GM18867 (cell line): ENCODE data around the gene TMC1.
"Not testable (repeated sequence)": the region's sequence is repeated elsewhere in the genome, so short reads cannot be mapped to it uniquely, and the experiment has no call there.

Experiments used
- ATAC-seq: cut with Tn5 transposase; IDR thresholded peaks from one replicate; pipeline ENCODE4 v1.9.1; 2021; ENCODE audit warnings: mild to moderate bottlenecking, moderate library complexity; ENCODE audit not compliant: unreplicated experiment

Gene TMC1

DNA sequence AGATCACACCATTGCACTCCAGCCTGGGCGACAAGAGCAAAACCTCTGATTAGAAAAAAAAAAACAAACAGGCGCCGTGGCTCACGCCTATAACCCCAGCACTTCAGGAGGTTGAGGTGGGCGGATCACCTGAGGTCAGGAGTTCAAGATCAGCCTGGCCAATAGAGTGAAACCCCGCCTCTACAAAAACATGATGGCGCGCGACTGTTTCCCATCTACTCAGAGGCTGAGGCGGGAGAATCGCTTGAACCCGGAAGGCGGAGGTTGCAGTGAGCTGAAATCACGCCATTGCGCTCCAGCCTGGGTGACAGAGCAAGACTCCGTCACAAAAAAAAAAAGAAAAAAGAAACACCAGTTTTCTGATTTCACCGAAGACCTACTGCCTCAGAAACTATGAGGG is at the start of gene TMC1:
Gene TMC1, plus strand, starts transcription at position 193 of the 400 bp plus-strand sequence. CDS start 127,041 bp downstream, outside the sequence.
- not testable (repeated sequence) for ATAC-seq

DNA sequence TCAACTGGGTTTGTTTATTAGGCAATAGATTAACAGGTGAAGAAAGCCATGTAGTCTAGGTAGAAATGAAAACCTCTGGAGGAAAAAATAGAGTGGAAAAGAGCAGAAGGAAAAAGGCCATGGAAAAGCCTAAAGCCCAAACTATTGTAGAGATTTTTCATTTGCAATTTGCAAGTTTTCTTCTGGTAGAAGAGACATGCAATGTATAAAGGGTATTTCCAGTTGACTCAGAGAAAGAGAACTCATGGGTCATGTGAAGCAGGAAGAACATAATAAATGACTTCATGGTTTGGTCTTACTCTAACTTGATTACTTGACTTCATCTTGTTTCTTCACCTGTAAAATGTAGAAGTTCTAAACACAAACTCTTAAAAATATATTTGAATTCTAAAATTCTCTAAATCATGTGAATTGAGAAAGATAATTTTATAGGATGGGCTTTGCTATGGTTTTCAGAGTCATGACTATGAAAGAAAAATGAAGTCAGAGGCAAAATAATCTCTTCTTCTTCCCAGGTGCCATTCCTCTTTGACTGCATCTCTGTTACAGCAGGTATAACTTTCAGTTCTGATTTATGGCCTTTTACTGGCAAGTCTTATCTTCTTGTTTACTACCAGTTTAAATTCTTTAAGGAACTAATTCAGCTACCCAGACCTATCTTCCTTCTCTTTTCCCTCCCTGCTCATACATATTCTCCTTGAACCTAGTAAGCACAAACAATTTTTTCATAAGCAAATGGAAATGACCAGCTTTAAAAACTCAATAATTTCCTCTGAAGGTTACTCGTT is 47.7 kb upstream of the TMC1 start:
- peak; percentile 88 for ATAC-seq

DNA sequence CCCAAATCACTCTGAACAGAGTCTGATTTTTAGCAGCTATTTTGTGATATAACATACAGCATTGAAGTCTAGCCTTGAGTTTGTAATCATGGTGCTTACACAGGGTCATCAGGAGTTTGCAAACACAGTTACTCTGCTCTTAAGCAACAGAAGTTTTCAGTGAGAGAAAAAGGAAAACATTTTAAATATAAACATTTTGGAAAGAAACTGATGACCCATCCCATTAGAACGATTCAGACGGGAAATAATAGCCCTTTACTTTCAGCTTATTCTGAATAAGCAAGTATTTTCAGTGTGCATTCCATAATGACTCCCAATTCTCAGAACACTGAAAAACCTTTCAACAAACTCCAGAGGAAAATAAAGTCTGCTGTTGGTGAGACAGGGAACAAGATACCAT is 46.7 kb upstream of the TMC1 start:
- no peak for ATAC-seq

DNA sequence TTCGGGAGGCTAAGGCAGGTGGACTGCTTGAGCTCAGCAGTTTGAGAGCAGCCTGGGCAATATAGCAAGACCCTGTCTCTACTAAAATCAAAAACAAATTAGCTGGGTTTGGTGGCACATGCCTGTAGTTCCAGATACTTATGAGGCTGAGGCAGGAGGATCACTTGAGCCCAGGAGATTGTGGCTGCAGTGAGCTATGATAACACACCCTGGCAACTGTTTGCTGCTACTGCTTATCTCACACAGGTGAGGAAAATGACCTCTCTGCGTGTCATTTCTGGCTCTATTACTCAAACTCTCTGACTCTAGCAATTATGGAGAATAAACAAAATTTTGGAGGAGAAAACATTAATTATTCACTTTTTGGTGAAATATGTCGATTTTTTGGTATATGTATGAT is 45.3 kb upstream of the TMC1 start:
- ATAC-seq: no peak

DNA sequence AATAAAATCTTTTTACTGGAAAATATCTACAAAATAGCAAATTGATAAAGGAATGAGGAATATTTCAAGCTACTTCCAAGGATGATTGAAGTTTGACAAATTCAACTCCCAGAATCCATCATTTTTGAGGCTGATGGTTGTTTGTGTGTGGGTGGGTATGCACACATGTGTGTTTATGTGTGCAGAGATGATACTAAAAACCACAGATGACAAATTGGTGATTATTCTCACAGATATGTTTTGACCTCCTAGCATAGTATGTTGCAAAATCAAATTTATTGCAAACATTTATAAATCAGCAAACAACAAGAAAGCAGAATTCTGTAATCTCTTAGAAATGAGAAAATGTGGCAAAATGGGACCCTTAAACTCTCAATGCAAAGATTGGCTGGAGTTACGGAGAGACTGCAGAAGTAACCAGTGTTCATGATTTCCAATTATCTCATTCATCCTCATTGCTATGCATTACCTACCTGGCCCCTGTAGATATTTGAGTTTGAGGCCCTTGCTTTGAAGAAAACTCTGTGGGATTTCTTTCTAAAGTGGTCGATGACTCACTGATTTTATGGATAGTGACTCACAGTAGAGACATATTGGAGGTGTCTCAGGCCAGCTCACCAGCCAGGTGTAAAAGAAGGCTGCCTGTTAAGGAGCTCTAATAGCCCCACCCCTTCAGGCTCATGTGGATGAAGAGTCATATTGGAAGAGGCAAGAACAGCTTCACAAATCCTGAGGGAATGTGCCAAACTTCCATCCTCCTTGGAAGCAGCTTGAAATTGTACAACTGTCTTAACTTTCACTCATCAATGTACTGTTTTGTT is 44.6 kb upstream of the TMC1 start:
- no peak for ATAC-seq

DNA sequence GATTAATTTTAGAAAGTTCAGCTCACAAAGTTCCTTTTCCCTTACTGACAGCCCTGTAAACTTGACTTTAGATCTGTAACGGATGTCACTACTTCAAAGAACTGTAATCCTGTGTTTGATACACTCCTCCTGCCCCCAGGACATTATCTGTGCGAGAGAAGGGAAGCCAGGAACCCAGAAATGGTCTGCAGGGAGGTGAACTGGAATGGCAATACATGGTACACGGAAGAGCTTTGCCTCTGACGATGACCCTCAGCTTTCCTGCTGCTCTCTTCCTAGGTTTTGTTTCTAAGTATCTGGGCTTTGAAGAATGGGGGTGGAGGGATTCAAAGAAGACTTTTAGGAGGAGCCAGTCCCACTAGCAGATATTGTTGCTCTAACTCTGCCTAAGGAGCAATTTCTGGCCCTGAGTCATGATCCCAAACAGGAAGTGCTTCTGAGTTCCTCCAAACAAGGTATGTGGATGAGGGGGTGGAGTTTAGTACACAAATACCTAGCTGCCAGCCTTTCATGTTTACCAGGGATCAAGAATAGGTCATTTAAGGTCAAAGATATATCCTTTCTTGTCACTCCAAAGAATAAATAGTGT is 43.4 kb upstream of the TMC1 start:
- no peak for ATAC-seq

DNA sequence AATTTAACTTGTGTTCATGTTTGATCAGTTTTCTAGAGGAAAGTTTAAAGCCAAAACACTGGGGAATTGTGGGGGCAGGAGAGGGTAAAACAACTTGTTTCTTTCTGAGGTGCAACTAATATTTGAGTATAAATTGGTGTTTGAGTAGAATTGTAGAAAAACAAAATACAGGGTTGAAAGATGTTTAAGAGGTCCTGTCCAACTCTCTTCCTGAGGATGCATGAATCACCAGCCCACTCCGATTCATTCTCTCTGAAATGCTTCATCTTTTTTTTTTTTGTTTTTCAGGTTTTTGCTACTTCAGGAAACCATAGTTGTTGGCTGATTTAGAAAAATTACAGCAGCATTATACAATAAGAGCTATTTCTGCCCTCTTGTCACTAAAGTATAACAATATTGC is 42.4 kb upstream of the TMC1 start:
- no peak for ATAC-seq

DNA sequence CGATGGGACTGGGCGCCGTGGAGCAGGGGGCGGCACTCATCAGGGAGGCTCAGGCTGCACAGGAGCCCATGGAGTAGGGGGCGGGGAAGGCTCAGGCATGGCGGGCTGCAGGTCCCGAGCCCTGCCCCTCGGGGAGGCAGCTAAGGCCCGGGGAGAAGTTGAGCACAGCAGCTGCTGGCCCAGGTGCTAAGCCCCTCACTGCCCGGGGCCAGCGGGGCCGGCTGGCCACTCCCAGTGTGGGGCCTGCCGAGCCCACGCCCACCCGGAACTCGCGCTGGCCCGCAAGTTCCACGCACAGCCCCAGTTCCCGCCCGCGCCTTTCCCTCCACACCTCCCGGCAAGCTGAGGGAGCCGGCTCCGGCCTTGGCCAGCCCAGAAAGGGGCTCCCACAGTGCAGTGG is 41.1 kb upstream of the TMC1 start:
- not testable (repeated sequence) for ATAC-seq

DNA sequence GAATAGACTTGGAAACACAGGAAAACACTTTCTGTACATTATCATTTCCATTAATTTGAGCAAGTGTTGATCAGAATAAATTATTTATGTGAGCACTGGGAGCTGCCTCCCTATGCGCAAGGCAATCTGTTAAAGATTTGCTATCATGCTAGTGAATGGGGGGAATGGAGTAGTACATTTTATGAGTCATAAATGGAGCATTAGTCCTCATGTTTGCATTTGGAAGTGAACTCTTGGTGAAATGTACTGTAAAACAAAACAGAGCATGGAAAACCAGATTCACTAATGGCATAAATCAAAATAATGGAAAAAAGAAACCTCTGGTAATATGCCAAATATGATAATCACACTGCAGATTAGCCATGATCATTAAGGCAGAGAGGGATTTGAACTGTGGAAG is 40.5 kb upstream of the TMC1 start:
- ATAC-seq: no peak

DNA sequence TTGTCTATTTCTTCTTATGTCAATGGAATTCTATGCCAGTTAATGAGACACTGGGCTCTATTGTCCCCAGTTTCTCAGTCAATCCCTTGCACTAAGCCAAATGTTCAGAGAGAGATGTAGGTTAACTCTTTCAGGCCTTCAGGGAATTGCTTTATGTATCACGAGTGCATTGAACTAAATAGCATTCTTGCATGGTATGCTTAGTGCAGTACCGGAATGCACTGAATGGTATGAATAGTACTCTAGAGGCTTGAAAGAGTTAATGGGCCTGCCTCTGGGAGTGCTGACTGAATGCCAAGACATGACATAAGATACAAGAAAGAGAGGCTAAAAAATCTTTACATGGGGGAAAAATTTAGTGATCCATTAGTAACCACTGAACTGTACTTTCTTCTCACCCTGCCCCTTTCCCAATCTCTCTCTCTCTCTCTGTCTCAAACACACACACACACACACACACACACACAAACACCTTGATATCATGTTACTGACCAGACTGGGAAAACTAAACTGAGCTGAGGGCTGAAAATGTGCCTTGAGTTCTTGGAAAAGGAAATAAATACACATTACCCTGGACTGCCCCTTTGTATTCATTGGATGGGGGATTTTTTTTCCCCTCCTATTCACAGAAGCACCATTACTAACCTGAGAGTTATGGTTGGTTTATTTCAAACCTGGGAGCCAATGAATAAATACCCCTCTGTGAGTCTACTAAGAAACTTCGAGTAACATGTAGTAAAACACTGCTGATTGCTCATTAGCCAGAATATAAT is 35.4 kb upstream of the TMC1 start:
- no peak for ATAC-seq

DNA sequence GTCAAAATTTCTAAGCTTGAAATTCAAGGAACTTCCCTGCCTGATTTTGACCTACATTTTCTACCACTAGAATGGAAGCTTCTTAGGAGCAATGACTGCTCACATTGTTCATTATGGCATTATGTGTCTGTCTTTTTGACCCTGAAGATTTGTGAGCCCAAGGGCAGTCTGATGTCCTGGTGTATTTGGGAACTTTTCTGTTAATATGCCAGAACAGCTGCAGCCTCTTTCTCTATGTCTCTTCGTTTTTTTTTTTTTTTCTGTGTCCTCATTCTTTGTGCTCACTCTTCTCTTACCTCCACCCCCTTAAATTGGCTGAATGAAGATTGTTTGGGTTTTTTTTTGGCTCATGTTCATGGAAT is 34.8 kb upstream of the TMC1 start:
- ATAC-seq: no peak

DNA sequence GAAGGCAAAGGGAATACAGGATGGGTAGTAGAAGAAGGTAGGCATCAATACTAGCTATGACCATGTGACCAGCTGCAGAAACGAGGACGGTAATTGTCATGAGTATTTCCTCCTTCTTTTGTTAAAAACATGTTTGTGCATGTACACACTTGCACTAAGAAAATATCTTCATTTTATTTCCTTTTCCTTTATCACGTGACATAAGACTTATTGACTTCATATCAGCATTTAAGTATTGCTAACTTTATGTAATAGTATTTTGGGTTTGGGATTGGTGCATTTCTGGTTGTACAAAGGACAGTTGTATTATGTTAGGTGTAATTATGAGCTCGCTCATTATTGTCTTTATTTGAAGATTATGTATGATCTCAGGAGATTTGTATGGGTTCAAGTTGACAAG is 33.7 kb upstream of the TMC1 start:
- not testable (repeated sequence) for ATAC-seq

DNA sequence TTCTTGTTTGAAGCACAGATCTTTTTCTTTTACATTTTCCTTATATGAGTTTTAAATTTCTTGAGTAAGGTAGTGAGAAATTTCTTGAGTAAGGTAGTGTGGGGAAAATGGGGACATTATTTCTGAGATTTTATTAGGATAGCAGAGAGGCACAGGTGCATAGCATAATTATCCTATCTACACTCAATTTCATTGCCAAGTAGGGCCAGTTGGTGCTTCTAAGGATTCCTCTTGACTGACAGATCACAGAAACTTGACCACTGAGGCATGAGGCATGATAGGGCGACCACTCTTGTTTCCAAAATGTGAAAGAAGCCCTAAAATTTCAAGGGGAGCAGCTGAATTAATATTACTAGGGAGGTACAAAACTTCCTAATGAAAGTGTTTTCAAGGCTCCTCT is 31.4 kb upstream of the TMC1 start:
- ATAC-seq: no peak

DNA sequence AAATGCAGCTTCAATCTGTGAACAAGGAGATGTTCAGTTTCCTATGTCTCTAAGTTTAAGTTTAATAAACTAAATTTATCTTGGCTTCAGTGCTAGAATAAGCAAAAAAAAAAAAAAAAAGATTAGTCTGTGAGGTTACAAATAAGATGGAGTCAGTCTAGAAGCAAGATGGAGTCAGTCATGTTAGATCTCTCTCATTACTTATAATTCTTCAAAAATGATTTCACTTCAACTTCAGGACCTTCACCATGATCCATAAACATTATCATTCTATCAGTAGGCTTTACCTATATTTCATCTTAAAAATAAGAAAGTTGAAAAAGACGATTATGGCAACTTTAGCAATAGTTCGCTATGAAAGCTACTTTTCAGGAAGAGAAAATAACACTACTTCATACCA is 30.2 kb upstream of the TMC1 start:
- ATAC-seq: no peak

DNA sequence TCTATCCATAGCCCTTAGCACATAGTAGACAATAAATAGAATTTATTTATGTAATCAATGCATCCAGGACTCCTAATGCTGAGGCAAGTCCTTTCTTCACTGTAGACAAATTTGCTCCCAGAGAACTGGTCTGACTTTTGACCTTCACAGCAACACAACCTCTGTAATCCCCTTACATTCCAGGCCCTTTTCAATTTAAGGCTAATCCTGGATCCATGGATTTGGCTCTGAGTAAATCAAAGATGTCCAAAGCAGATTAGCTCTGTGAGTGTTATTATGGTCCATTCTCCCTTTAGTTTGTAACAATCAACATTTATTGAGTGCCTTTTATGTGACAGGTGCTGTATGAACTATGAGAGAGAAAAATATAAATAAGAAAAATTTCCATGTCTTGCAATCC is 27.4 kb upstream of the TMC1 start:
- ATAC-seq: no peak

DNA sequence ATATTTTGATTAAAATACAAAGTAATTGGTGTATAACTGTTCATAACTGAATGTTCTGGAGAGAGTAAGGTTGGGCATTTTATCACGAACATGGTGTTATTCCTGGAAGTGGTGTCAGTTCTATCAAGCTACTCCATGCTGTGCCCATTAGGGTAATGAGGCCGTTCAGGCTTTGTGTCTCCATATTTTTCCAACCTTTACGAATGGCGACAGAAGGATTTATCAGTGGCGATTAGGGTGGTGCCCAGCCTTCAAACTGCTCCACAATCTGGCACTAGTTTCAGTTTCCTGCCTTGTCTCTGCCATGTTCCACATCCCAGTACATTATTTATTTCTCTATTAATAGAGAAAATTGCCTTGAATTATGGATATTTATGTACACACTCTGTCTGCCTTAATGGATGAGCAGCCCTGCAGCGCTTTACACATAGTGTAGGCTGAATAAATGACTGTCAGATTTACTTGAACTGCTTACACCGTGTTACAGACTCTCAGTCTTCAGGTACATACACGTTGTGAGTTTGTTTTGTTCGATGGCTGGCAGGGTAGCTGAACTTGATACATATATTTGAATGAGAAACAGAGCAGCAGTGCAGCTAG is 23.9 kb upstream of the TMC1 start:
- ATAC-seq: no peak

DNA sequence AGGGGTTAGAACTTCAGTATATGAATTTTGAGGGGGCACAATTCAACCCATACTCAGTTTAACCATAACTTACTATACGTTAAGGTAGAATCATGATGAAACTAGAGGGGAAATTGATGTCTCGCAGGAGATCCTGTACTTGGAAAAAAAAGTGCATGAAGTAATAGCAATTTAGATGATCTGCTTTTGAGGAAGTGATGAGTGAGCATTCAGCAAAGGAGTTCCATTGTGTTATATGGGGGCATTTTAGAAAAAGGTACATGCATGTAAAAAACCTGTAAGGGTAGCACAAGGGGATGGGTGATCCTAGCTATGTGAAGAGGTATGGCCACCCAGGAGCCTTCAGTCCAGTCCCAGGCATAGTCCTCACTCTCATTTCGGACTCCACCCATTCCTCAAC is 14.8 kb upstream of the TMC1 start:
- no peak for ATAC-seq

DNA sequence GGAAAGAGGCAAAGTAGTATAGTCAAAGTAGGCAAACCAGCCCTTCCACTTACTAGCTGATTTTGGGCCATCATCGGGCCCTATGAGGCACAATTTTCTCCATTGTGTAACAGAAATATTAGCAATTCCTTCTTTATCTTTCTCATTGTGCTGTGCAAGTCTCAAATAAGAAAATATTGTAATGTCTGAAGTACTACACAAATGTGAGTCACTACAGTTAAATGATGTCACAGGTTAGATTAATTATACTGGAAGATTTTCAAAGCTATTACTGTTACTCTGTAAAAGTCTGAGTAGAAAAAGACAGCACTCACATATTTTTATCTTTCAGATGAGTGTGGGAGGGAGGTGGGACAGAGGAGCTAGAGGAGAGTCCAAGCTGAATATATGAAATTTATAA is 12.4 kb upstream of the TMC1 start:
- ATAC-seq: peak; percentile 37

DNA sequence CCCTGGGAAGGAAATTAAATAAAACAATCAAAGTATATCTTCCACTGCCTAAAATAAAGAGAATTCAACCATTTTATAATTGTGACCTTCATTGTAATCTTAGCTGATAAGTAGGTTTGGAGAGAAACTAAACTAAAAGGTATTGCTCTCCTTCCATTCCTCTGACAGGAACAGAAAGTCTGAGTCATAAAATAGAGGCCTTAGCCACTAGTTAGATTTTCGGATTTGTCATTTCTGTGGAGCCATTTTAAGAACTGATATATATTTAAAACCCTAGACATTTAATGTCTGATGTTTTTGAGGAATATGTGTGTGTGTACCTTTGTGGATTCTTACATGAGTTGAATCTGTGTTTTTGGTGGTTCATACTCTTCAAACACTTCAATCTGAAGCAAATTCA is 11.8 kb upstream of the TMC1 start:
- peak; percentile 97 for ATAC-seq

DNA sequence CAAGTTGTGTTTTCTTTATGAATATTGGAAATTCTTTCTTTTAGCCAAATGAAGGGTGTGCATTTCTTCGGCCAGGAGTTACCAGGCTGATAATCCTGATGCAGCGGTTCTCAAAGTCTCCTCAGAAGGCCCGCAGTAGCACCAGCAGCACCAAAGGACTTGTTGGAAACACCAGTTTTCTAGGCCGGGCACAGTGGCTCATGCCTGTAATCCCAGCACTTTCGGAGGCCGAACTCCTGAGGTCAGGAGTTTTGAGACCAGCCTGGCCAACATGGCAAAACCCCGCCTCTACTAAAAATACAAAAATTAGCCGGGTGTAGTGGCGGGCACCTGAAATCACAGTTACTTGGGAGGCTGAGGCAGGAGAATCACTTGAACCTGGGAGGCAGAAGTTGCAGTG is 397 bp upstream of the TMC1 start:
- ATAC-seq: not testable (repeated sequence)
